Measurements from ENCODE around the gene GLT8D1. TPM values are rescaled to one million over a fixed set of nuclear protein-coding genes. Genes with fewer than 3 reads are reported as not detected.
A peak's percentile ranks its signal among the peaks of the same experiment; 100 is the strongest.

GLT8D1 gene
- total and polyA plus RNA-seq, 2 donors (not counting 1 experiment from before 2014, with no cell fraction given), result 116 to 160 TPM

DNA sequence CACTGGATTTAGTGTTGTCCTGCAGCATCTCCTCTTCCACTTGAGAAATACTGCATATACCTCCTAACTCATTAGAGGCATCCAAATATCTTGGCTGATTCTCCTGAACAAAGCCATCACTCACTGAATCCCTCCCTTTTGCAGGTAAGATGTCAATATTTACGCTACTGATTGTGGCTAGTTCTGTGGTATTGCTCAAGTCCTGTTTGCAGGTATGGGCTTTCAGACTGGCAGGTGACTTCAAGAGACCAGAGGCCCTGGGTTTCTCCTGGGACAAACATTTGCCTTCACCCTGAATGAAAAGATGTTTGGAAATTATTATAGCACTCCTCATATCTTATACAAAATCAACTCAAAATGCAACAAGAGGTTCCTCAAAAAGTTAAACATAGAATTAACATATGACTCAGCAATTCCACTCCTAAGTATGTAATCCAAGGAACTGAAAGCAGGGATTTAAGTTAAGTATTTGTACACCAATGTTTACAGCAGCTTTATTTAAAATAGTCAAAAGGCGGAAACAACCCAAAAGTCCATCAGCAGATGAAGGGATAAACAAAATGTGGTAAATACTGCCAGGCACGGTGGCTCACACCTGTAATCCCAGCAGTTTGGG lies 46.6 kb upstream of the GLT8D1 start:
- Histone ChIP-seq H3K27ac (ENCODE audit: insufficient read depth, low read length) (no peak overlapping the region), H3K36me3 (ENCODE audit: control insufficient read depth, insufficient read depth, low read length) (peaks cover 2% of the 10 kb centered on the region), H2AFZ (ENCODE audit: low read length) (no peak overlapping the region), H3K4me2 (ENCODE audit: extremely low read depth, insufficient read depth, low read length) (no peak overlapping the region), H3K4me1 (ENCODE audit: control insufficient read depth, extremely low read depth, insufficient read depth, low read length) (no peaks in the 10 kb centered on the region), H4K20me1 (ENCODE audit: control insufficient read depth, extremely low read depth, insufficient read depth, low read length) (no peaks in the 10 kb centered on the region), H3K4me3 (replicated peaks in 1 of 4; ENCODE audit: control extremely low read depth in 1 of 4, insufficient read depth in 1 of 4, low read depth in 3 of 4, low read length in 4 of 4) (no peak overlapping the region), H3K9me3 (ENCODE audit: control insufficient read depth, insufficient read depth, low read depth, low read length) (no peaks in the 10 kb centered on the region), H3K9ac (ENCODE audit: insufficient read depth, low read length) (no peak overlapping the region), H3K27me3 (ENCODE audit: control insufficient read depth, insufficient read depth, low read length) (no peaks in the 10 kb centered on the region), H3K79me2 (ENCODE audit: control insufficient read depth, insufficient read depth, low read length) (no peaks in the 10 kb centered on the region)
- peak; percentile 8 to 10 for DNase-seq (ENCODE audit: low read depth in 2 of 2)
- TF ChIP-seq EZH2 (IDR thresholded peaks at IDR 0.05; ENCODE audit: low read length, missing control alignments), result no peak
- TF ChIP-seq, protein P1, sequence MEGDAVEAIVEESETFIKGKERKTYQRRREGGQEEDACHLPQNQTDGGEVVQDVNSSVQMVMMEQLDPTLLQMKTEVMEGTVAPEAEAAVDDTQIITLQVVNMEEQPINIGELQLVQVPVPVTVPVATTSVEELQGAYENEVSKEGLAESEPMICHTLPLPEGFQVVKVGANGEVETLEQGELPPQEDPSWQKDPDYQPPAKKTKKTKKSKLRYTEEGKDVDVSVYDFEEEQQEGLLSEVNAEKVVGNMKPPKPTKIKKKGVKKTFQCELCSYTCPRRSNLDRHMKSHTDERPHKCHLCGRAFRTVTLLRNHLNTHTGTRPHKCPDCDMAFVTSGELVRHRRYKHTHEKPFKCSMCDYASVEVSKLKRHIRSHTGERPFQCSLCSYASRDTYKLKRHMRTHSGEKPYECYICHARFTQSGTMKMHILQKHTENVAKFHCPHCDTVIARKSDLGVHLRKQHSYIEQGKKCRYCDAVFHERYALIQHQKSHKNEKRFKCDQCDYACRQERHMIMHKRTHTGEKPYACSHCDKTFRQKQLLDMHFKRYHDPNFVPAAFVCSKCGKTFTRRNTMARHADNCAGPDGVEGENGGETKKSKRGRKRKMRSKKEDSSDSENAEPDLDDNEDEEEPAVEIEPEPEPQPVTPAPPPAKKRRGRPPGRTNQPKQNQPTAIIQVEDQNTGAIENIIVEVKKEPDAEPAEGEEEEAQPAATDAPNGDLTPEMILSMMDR (conservative IDR thresholded peaks at IDR 0.05 in 1 of 2, IDR thresholded peaks at IDR 0.05 in 1 of 2; ENCODE audit: low read depth in 1 of 2, low read length in 2 of 2), result no peak

DNA sequence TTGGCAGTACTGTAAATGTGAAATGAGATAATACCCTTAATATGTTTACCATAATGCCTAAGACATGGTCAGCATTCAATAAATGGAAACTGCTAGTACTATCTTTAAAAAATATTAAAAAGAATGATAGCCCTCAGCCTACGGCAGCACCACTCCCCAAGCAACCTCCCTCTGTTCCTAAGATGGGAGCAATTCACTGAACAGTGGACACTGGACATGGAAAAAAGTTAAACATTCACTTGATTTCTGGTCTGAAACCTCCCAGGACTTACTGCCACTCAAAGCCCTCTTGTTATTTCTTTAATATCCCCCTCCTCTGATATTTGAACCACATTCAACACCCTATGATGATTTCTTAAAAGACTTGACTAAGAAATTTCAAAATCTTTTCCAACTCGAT lies 38.1 kb upstream of the GLT8D1 start:
- Histone ChIP-seq H3K27me3 (ENCODE audit: control insufficient read depth, insufficient read depth, low read length) (no peaks in the 10 kb centered on the region), H3K4me1 (ENCODE audit: control insufficient read depth, extremely low read depth, insufficient read depth, low read length) (no peaks in the 10 kb centered on the region), H3K9me3 (ENCODE audit: control insufficient read depth, insufficient read depth, low read depth, low read length) (no peaks in the 10 kb centered on the region), H3K4me3 (replicated peaks in 1 of 4; ENCODE audit: control extremely low read depth in 1 of 4, insufficient read depth in 1 of 4, low read depth in 3 of 4, low read length in 4 of 4) (no peak overlapping the region), H3K4me2 (ENCODE audit: extremely low read depth, insufficient read depth, low read length) (no peak overlapping the region), H4K20me1 (ENCODE audit: control insufficient read depth, extremely low read depth, insufficient read depth, low read length) (no peaks in the 10 kb centered on the region), H3K36me3 (ENCODE audit: control insufficient read depth, insufficient read depth, low read length) (no peaks in the 10 kb centered on the region), H3K27ac (ENCODE audit: insufficient read depth, low read length) (no peak overlapping the region), H3K9ac (ENCODE audit: insufficient read depth, low read length) (no peak overlapping the region), H3K79me2 (ENCODE audit: control insufficient read depth, insufficient read depth, low read length) (no peaks in the 10 kb centered on the region), H2AFZ (ENCODE audit: low read length) (no peak overlapping the region)
- DNase-seq (ENCODE audit: low read depth in 2 of 2), result no peak
- no peak for TF ChIP-seq EZH2 (IDR thresholded peaks at IDR 0.05; ENCODE audit: low read length, missing control alignments)
- TF ChIP-seq, protein P1 (conservative IDR thresholded peaks at IDR 0.05 in 1 of 2, IDR thresholded peaks at IDR 0.05 in 1 of 2; ENCODE audit: low read depth in 1 of 2, low read length in 2 of 2), result no peak

GRCh38 chr3:52743152-52743551 lies 37.6 kb upstream of the GLT8D1 start:
- Histone ChIP-seq H3K4me2 (ENCODE audit: extremely low read depth, insufficient read depth, low read length) (no peak overlapping the region), H3K27me3 (ENCODE audit: control insufficient read depth, insufficient read depth, low read length) (no peaks in the 10 kb centered on the region), H3K27ac (ENCODE audit: insufficient read depth, low read length) (no peak overlapping the region), H4K20me1 (ENCODE audit: control insufficient read depth, extremely low read depth, insufficient read depth, low read length) (no peaks in the 10 kb centered on the region), H2AFZ (ENCODE audit: low read length) (no peak overlapping the region), H3K4me3 (replicated peaks in 1 of 4; ENCODE audit: control extremely low read depth in 1 of 4, insufficient read depth in 1 of 4, low read depth in 3 of 4, low read length in 4 of 4) (no peak overlapping the region), H3K9ac (ENCODE audit: insufficient read depth, low read length) (no peak overlapping the region), H3K36me3 (ENCODE audit: control insufficient read depth, insufficient read depth, low read length) (no peaks in the 10 kb centered on the region), H3K4me1 (ENCODE audit: control insufficient read depth, extremely low read depth, insufficient read depth, low read length) (no peaks in the 10 kb centered on the region), H3K9me3 (ENCODE audit: control insufficient read depth, insufficient read depth, low read depth, low read length) (no peaks in the 10 kb centered on the region), H3K79me2 (ENCODE audit: control insufficient read depth, insufficient read depth, low read length) (no peaks in the 10 kb centered on the region)
- no peak for DNase-seq (ENCODE audit: low read depth in 2 of 2)
- TF ChIP-seq, protein P1 (conservative IDR thresholded peaks at IDR 0.05 in 1 of 2, IDR thresholded peaks at IDR 0.05 in 1 of 2; ENCODE audit: low read depth in 1 of 2, low read length in 2 of 2), result no peak
- no peak for TF ChIP-seq EZH2 (IDR thresholded peaks at IDR 0.05; ENCODE audit: low read length, missing control alignments)

Measured in fibroblast of lung (primary cell).